NT2/D1 (cell line): ENCODE data around the gene SUSD1.

ENCODE experiments used
- SUZ12 ChIP-seq: IDR thresholded peaks from 2 replicates; pipeline ENCODE4 v1.6.1; 2011; ENCODE audit not compliant: insufficient read length, insufficient read depth; ENCODE audit errors: extremely low read depth
- YY1 ChIP-seq: IDR thresholded peaks from 2 replicates; pipeline ENCODE4 v1.6.1; 2011; ENCODE audit not compliant: insufficient read length, insufficient read depth
- ZNF274 ChIP-seq: IDR thresholded peaks from 2 replicates; pipeline ENCODE4 v1.6.1; 2011; ENCODE audit warnings: mild to moderate bottlenecking, low read depth, low read length

DNA sequence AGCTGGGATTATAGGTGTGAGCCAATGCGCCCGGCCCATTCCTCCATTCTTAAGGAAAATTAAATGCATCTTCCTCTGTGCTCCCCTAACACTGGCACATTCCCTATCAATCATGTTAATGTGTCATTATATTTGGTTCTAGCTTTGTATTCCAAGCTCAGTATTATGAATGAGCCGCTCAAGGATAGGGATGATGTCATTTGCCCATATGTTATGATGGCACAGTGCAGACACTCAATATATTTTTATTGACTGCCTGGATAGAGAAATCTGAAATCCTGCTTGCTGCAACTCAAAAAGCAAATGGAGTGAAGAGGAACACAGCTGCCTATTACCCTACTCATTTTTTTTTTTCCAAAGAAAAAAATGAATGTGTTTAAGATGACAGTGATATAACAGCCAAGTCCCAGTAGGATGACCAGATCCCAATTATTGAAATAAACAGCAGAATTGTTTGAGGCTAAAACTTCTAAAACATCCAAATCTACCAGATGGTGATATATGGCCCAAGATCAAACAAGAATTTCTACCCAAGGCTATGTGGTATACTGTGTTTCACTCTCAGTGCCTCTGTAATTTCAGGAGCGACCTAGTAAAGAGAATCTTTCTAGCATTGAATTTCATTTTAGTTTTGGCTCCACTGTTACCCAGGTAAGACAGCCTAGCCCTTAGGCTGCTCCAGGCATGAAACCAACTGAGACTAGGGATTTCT, 16.3 kb downstream of the SUSD1 start:
- TF ChIP-seq YY1 = no peak
- no peak for TF ChIP-seq SUZ12
- no peak for TF ChIP-seq ZNF274
